Stomach (tissue), 4 donors: ENCODE results near the gene LGR4.

Source experiments
- EP300 ChIP-seq: sonication (generic); formaldehyde crosslinking; IDR thresholded peaks from one replicate; pipeline ENCODE4 v1.6.1; 2017; ENCODE audit warnings: antibody characterized with exemption
- POLR2A ChIP-seq, 4 donors: fragments of 450-650 bp; IDR thresholded peaks; one replicate each; pipeline ENCODE4 v1.6.1; 2016; ENCODE audit warnings: antibody characterized with exemption in 4 of 4, control low read depth in 2 of 4, mild to moderate bottlenecking in 1 of 4, moderate library complexity in 1 of 4
- POLR2AphosphoS5 ChIP-seq, 3 donors: sonication (generic); formaldehyde crosslinking; IDR thresholded peaks; one replicate each; pipeline ENCODE4 v1.6.1; 2016; ENCODE audit warnings: antibody characterized with exemption in 3 of 3
- TF ChIP-seq, protein P1 (sequence below), 7 experiments: fragments of 450-650 bp in 4 of 7; fragments of 200-600 bp in 3 of 7; sonication (generic) in 3 of 7; IDR thresholded peaks; one replicate each; pipeline ENCODE4 v1.5.1; 2016 to 2019; ENCODE audit warnings: antibody characterized with exemption in 7 of 7, control low read depth in 2 of 7, mild to moderate bottlenecking in 1 of 7

DNA sequence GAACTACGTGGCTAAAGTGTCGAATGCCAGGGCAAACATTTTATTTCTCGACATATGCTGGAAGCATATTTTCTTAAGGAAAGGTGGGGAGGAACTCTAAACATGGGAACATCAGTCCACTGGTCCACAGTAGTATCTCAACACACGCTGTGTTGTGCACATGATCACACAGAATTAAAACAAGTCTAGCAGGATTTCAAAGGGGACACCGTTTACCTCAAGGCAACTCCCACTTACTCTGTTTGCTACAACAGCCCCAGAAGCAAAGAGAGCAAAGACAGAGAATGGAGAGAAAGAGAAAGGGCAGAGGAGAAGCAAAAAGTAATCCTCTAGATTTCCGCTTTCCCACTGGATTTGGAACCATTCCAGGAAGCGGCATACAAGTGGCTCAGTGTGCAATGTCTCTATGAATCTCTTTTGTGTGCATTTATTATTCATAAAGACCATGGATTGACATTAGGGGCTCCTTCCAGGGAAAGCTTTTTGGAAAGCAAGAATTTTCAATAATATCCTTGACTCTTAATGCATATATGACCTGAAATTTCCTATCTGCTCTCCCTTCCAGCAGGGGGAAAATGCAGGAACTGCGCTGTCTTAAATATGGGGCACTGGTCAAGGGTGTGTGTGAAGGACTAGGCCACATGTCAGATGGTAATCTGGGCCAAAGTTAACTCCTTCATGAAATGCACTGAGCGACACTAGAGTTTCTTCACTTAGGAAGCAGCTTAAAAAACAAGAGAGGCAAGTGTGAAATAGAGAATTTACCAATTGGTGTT, 74.8 kb downstream of the LGR4 start:
- no peak for TF ChIP-seq EP300
- TF ChIP-seq, protein P1, sequence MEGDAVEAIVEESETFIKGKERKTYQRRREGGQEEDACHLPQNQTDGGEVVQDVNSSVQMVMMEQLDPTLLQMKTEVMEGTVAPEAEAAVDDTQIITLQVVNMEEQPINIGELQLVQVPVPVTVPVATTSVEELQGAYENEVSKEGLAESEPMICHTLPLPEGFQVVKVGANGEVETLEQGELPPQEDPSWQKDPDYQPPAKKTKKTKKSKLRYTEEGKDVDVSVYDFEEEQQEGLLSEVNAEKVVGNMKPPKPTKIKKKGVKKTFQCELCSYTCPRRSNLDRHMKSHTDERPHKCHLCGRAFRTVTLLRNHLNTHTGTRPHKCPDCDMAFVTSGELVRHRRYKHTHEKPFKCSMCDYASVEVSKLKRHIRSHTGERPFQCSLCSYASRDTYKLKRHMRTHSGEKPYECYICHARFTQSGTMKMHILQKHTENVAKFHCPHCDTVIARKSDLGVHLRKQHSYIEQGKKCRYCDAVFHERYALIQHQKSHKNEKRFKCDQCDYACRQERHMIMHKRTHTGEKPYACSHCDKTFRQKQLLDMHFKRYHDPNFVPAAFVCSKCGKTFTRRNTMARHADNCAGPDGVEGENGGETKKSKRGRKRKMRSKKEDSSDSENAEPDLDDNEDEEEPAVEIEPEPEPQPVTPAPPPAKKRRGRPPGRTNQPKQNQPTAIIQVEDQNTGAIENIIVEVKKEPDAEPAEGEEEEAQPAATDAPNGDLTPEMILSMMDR (IDR thresholded peaks at IDR 0.05) = no peak
- no peak for TF ChIP-seq POLR2A (IDR thresholded peaks at IDR 0.05)
- TF ChIP-seq POLR2AphosphoS5 (IDR thresholded peaks at IDR 0.05) = no peak
